Mesothelial cell of epicardium (in vitro differentiated cells): ENCODE results near the gene C16orf74. TPM values are rescaled to one million over a fixed set of nuclear protein-coding genes. Genes with fewer than 3 reads are reported as not detected.

Source experiments
- DNase-seq, 2 experiments: peaks; one replicate each; pipeline ENCODE4 v3.0.0; 2021; ENCODE audit warnings: low spot score in 2 of 2; ENCODE audit not compliant: unreplicated experiment in 2 of 2
- H3K27ac Mint-ChIP-seq: 2 replicates; pipeline ENCODE4 v1.8.0; 2021; ENCODE audit warnings: mixed read lengths
- H3K27me3 Mint-ChIP-seq: 2 replicates; pipeline ENCODE4 v1.8.0; 2021; ENCODE audit warnings: low read depth, mixed read lengths
- H3K36me3 Mint-ChIP-seq: 2 replicates; pipeline ENCODE4 v1.8.0; 2021; ENCODE audit warnings: mixed read lengths
- H3K4me1 Mint-ChIP-seq: 2 replicates; pipeline ENCODE4 v1.8.0; 2021; ENCODE audit warnings: mixed read lengths
- H3K4me3 Mint-ChIP-seq: 2 replicates; pipeline ENCODE4 v1.8.0; 2021; ENCODE audit warnings: mild to moderate bottlenecking, moderate library complexity, mixed read lengths
- H3K9me3 Mint-ChIP-seq: 2 replicates; pipeline ENCODE4 v1.8.0; 2021; ENCODE audit warnings: mixed read lengths
- total RNA-seq: library from RNA; stranded (reverse); gene quantifications from 3 replicates; pipeline ENCODE4 v1.2.1, GENCODE V29; 2021
- TF ChIP-seq, protein P1 (sequence below): fragments of 200-600 bp; sonication (generic); IDR thresholded peaks from one replicate; pipeline ENCODE4 v1.5.0; 2021; ENCODE audit warnings: antibody characterized with exemption; ENCODE audit not compliant: unreplicated experiment

C16orf74 gene
- total RNA-seq, 1 donor from 2014 or later, result 12.1 TPM

DNA sequence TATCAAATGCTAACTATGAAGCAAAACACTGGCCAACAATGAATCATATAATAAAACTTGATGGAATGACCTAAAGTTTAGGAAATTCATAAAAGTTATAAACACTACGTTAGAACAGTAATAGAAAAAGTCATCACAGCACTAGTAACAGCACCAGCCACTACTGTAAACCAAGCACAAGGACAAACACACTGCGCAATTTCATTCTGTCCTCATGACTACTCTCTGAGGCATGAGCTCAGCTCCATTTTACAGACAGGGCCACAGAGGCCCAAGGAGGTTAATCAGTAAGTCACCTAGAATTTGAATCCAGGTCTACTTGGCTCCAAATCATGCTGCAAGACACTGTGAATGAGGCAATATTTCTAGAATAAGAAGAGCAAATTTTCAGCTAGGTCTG is 35.0 kb upstream of the C16orf74 start:
- no peaks in the 10 kb centered on the region for H3K9me3 Mint-ChIP-seq
- DNase-seq, result no peak
- H3K27ac Mint-ChIP-seq, result no peak overlapping the region
- H3K27me3 Mint-ChIP-seq, result no peaks in the 10 kb centered on the region
- H3K36me3 Mint-ChIP-seq, result peaks cover 18% of the 10 kb centered on the region
- TF ChIP-seq, protein P1, sequence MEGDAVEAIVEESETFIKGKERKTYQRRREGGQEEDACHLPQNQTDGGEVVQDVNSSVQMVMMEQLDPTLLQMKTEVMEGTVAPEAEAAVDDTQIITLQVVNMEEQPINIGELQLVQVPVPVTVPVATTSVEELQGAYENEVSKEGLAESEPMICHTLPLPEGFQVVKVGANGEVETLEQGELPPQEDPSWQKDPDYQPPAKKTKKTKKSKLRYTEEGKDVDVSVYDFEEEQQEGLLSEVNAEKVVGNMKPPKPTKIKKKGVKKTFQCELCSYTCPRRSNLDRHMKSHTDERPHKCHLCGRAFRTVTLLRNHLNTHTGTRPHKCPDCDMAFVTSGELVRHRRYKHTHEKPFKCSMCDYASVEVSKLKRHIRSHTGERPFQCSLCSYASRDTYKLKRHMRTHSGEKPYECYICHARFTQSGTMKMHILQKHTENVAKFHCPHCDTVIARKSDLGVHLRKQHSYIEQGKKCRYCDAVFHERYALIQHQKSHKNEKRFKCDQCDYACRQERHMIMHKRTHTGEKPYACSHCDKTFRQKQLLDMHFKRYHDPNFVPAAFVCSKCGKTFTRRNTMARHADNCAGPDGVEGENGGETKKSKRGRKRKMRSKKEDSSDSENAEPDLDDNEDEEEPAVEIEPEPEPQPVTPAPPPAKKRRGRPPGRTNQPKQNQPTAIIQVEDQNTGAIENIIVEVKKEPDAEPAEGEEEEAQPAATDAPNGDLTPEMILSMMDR, result no peak
- H3K4me3 Mint-ChIP-seq, result no peak overlapping the region
- no peaks in the 10 kb centered on the region for H3K4me1 Mint-ChIP-seq

DNA sequence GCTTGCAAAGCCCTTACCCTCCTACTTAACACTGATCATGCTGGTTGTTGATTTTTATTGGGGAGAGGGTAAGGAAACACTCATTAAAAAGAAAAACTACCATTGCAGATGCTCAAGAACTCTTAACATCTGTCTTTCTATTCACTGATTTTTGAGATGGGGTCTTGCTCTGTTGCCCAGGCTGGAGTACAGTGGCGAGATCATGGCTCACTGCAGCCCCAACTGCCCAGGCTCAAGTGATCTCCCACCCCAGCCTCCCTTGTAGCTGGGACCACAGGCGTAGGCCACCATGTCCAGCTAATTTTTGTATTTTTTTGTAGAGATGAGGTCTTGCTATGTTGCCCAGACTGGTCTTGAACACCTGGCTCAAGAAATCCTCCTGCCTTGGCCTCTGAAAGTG is 33.9 kb upstream of the C16orf74 start:
- H3K4me3 Mint-ChIP-seq, result no peak overlapping the region
- no peaks in the 10 kb centered on the region for H3K9me3 Mint-ChIP-seq
- H3K4me1 Mint-ChIP-seq, result no peaks in the 10 kb centered on the region
- H3K27ac Mint-ChIP-seq, result no peak overlapping the region
- peaks cover 24% of the 10 kb centered on the region for H3K36me3 Mint-ChIP-seq
- no peak for DNase-seq
- H3K27me3 Mint-ChIP-seq, result no peaks in the 10 kb centered on the region
- TF ChIP-seq, protein P1, result no peak

DNA sequence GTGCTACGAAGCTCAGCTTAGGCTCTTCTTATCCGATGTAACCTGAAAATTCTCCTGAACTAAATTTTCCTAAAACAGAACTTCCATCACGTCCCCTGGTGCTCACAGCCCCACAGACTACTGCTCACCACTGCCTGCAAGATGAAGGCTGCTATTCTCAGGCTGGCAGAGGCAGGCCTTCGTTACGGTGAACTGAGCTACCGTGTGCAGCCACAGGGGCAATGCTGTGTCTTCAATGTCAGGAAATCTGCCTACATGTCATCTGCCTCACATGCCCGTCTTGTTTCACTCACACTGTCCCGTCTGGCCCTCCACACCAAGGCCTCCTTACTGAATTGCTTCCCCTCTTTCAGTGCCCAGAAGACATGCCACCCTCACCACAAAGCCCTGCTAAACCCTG is 32.5 kb upstream of the C16orf74 start:
- H3K4me1 Mint-ChIP-seq, result no peaks in the 10 kb centered on the region
- no peaks in the 10 kb centered on the region for H3K9me3 Mint-ChIP-seq
- H3K36me3 Mint-ChIP-seq, result peaks cover 25% of the 10 kb centered on the region
- TF ChIP-seq, protein P1, result no peak
- no peaks in the 10 kb centered on the region for H3K27me3 Mint-ChIP-seq
- no peak for DNase-seq
- no peak overlapping the region for H3K4me3 Mint-ChIP-seq
- H3K27ac Mint-ChIP-seq, result no peak overlapping the region

DNA sequence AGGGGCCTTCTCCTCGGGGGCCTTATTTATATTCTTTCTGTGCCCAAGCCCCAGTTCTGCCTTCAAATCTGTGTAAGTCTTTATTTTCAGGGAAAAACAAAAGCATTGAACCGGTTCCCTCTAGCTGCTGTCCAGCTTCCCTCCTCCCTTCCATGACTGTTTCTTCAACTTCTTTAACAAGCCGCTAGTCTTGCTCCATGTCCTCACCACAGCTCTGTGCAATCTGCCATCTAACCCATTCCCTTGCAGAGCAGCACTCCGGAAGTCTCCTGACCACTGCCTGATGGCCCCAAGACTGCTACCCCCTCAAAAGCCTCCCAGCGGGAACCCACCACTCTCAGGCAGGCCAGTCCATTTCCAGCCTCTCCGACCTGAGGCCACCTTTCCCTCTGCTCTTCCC is 31.6 kb upstream of the C16orf74 start:
- Mint-ChIP-seq H3K27me3 (no peaks in the 10 kb centered on the region), H3K4me3 (no peak overlapping the region), H3K9me3 (no peaks in the 10 kb centered on the region), H3K4me1 (no peaks in the 10 kb centered on the region), H3K27ac (no peak overlapping the region), H3K36me3 (peaks cover 28% of the 10 kb centered on the region)
- no peak for DNase-seq
- TF ChIP-seq, protein P1, result no peak

DNA sequence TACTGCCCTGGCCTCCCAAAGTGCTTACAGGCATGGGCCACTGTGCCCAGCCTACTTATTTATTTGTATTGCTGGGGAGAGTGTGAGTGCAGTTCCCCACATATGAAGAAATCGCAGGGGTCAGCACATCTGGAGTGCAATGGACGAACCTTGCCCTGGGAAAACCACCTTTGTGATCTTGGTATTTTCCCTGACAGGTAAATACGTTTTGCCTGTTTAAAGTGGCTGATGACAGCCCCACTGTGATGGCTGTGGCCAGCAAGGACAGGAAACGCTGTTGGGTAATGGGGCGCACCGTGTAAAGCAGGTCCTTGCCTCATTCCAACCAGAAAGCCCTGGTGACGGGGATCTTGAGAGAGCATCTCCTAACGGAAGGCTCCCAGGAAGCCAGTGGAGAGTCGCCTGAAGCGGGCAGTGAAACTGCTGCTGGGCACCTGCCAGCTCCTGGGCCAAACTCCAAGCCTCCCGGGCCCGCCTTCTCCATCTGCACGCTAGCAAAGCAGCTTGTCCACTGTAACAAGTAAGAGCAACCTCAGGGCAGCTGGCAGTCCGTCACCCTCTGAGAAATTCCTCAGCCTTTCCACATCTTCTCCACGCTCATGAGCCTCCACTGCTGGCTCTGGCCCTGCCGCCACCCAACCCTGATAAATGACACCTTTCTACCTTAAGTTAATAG is 30.9 kb upstream of the C16orf74 start:
- Mint-ChIP-seq H3K4me3 (no peak overlapping the region), H3K27ac (no peak overlapping the region), H3K4me1 (no peaks in the 10 kb centered on the region), H3K36me3 (peaks cover 28% of the 10 kb centered on the region), H3K27me3 (no peaks in the 10 kb centered on the region), H3K9me3 (no peaks in the 10 kb centered on the region)
- no peak for DNase-seq
- TF ChIP-seq, protein P1, result no peak
